DMS153 (cell line): ENCODE results near the gene GATB.

Experiments
- DNase-seq: peaks from one replicate; lab custom pipeline; 2025; lab: John Stamatoyannopoulos, UW

Gene GATB

DNA sequence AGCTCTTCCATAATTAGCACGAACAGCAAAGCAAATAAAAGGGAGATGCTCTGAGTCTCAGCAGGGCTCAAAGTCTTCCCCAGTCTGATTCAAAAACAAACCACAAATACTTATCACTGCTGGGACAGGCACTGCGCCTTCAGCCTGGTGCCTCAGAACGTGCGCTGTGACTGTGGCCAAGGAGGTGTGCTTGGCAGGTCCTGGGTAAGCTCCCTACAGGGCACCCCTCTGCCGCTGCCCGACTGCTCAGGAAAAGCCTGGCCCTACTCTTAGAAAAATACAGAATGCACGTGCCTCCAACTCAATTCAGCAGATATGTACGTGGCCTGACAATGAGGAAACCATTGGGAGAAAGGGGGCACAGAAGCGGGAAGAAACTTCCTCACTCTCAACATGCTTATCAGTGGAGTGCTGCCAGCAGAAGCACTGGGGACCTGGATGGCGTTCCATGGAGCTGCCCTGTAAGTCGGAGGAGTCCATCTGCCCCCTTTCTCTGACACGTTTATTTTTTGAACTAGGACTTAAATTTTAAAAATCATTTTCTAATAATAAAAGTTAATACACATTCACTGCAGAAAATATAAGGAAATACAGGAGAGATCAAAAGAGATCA is 86.8 kb downstream of the GATB start:
- DNase-seq, result no peak

DNA sequence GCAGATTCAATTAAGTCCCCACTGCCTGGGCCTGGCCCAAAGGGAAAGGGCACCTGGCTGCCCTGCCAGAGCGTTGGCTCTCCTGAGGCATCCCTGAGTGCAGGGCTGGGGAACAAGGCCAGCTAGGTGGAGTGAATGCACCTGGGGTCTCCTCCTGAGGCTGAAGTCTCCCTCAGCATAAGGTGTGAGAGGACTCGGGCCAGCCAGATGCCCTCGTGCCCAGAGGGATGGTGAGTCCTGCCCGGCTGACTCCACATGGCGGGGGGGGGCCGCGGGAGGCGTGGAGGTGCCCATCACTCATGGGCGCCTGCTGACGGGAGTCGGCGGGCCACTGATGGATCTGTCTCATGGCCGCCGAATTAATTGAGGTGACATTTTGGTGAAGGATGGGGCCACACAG is 87.8 kb downstream of the GATB start:
- no peak for DNase-seq

DNA sequence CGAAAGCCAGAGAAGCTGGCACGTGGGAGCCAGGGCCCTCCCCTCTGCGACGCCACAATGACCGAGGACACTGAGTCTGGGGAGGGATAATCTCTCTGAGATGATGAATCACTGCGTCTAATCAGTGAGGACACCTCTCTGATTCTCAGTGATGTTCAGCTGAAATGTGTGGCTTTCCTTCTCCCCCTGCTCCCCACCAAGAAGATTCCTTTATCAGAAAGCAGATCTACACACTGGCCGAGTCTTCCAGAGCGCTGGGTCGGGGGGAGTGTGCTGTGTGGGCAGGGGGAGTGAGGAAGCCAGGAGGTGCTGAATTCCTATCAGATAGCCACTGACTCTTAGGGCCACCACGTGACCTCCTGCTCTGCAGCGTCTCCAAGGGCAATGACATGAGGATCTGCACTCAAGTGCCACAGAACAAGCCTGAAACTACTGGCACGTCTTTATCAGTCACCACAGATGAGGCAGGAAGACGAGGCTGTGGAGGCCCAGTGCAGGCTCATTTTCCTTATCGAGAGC is 89.2 kb downstream of the GATB start:
- no peak for DNase-seq

DNA sequence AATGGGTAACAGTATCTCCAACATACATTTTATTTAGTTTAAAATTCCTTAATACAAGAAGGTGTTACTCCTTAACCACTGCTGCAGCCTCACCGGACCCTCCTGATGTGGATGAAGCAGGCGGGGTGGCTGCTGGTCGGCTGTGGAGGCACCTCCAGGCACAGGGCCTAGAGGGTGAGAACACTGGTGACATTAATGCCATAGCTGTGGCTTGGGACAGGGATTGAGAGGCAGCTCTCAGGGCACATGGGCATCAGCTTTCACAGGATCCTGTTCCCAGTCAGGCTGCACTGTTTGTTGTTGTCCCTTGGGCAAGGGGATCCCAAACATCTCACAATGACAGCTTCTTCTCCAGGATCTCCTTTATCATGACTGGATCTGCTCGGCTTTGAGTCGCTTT is 90.0 kb downstream of the GATB start:
- DNase-seq, result no peak

DNA sequence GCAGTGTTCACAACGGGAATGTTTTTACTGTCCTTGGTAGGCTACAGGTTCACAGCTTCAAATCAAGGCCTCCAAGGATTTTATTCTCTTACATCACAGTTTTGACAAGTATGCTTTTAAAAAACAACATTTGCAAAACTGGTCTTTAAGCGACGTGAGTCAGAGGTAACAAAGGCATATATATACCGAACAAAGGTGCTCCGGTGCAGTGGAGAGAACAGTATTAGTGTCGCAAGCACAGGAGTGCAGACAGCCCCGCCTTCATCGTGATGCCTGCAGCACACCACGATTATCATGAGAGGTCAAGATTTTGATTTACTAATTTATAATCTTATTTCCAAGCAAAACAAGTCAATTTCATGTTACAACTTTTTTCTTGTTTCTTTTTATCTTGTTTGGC is 90.8 kb downstream of the GATB start:
- no peak for DNase-seq

DNA sequence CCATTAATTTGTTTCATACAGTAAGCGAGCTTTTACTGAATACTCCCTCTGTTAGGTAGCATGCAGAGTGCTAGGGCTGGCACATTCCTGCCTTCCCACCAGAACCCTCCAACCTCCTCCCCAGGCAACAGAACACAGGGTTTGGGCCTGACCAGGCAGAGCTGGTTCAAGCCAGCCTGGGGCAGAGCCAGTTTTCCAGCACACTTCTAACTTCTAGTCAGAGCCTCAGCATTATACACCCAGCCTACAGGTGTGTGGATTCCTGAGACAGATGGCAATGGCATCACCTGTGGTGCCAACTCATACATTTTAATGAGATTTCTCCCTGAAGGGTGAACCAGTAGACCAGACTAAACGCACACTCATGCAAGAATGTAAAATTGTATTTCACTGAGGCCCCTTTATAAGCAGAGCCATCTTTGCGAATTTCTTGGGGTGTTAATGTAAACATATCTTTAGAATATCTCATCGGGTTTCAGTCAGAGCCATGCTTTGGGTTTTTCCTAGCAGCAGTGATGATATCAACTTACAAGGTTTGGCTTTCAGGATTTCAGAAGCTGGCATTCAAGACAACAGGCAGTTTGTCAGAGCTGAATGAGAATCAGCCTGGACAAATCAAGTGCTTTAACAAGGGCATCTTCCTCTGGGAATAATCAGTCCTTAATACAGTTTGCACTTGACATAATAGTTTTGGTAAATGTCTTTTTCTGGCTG is 92.0 kb downstream of the GATB start:
- no peak for DNase-seq

DNA sequence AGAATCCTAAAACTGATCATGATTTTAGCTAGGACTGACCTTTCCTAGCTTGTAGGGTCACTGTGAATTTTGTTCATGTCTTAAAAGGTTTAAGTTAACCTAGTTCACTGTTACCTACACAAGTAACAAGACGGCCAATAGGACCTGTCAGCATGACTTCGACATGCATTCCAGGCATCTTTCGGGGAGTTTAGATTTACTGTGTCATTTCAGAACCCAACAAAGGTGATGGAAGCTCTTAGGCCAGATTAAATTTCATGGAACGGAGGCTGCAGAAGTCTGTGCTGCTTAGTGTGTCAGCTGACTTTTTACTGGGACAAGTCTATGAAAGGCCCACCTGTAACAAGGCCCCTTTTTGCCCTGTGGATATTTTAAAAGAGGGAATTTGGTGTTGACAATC is 93.1 kb downstream of the GATB start:
- DNase-seq, result no peak

DNA sequence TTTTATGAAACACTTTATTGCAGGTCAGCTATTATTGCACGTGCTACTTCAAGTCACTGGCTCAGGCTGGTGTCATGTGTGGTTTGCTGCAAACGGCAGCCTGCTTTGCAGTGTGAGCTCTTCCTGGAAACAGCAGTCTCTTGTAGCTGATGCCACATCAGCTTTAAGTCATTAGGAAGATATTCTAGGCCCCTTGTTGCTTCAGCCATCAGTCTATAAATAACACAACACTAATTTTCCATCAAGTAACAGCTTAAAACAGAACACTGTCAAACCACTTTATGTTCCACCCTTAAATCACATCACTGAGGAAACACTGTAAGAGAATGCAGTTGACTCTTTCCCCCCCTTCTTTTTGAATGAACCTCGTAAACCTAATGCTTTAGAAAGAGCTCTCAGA is 93.8 kb downstream of the GATB start:
- DNase-seq, result no peak

DNA sequence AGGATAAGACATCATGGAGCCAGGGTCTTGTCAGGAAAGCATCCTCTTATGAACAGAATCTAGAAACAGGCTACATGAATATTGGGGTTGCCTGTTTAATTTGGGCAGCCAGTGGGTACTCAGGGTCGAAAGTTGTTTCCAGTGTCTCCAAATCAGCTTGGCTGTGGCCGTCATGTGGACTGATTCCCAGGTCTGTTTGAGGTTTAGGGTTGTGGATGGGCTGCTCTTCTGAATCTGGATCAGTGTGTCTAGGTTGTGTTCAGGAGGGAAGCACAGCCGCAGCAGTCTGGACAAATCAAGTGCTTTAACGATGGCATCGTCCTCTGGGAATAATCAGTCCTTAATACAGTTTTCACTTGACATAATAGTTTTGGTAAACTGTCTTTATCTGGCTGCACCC is 94.3 kb downstream of the GATB start:
- DNase-seq, result no peak

DNA sequence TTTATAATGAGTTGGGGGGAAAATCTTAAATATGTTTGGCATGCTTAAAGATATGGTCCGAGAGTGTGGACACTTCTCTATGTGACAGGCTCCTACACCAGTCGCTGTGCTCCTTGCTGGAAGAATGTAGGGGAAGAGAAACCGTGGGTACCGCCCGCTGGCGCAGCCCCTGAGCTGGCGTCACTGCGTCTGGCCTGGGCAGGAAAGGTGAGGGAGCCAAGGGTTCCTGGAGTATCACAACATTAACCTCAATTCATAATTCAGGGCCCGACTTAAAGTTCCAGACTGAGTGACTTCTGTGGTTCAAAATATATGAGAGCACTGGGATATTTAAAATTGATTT is 95.1 kb downstream of the GATB start:
- no peak for DNase-seq

DNA sequence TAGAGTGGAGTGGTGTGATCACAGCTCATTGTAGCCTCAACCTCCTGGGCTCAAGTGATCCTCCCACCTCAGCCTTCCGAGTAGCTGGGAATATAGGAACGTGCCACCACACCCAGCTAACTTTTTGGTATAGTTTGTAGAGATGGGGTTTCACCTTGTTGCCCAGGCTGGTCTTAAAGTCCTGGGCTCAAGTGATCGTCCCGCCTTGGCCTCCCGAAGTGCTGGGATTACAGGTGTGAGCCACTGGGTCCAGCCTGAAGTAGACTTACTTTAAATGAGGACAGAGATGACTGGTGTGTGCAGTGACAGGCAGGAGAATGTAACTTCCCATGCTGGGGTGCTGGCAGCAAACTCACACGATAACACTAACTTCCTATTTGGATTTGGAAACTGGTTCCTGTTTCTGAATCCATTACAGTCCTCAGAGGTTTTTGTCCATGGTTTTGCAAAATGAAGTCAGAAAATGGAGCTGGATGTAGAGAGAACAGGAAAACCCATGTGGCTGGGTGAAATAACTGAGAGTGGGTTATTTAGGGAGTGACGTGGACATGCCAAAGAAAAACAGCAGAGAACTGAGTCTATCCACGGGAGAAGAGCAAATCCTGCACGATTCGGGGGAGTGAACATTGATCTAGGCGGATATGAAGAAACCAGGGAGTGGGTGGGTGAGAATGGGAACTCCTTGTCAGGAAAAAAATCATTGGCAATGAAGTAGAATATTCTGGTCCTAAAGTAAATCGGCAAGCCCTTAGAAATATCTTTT is 95.6 kb downstream of the GATB start:
- DNase-seq, result no peak

DNA sequence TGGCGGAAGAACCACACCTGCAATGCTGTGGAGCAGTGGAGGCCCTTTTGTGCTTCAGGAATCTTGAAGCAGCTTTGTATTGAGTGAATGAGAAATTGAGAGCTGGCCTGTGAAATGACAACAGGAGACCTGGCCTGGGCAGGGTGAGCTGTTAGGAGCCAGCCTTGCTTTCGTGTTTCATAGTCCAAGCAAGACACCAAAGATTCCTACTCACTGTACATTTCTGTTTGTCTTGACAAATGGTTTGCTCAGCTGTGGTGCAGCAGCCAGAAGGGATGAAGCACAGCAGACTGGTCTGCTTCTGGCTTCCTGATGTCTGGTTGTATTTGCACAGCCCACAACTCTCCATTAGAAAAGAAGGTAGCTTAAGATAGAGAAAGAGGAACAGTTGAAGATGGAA is 96.5 kb downstream of the GATB start:
- no peak for DNase-seq

DNA sequence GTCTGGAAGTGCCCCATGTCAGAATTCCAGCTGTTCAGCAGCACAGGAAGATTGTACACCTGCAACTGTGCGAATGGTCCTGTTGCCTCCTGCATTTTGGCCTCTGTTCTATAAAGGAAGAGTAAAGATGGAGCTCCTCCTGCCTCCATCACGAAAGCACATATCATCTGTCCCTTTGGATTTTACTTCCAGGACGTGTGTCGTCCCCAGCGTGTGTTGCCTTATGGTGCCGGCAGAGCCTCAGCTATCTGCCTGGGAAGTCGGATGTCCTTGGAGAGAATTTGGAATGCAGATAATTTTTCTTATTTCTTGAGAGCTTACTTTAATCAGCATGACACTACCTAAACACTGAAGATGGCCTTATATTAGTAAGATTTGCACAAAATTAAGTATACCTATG is 97.7 kb downstream of the GATB start:
- no peak for DNase-seq

DNA sequence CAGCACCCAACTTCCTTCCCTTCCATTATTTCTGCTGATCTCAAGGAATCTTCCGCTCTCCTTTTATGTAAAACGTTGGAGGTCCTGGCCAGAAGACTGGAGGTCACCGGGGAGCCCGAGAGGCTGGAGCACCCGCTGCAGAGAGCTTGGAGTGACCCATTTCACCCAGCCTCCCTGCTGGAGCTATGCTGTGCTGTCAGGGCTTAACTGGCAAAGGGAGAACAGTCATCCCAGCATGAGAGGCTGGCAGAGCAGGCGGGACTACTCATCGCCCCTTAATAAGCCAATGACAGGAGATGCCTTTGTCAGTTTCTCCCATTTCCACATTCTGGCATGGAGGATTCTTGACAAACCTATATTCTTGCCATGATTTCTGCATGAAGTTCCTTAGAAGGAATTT is 98.9 kb downstream of the GATB start:
- no peak for DNase-seq

DNA sequence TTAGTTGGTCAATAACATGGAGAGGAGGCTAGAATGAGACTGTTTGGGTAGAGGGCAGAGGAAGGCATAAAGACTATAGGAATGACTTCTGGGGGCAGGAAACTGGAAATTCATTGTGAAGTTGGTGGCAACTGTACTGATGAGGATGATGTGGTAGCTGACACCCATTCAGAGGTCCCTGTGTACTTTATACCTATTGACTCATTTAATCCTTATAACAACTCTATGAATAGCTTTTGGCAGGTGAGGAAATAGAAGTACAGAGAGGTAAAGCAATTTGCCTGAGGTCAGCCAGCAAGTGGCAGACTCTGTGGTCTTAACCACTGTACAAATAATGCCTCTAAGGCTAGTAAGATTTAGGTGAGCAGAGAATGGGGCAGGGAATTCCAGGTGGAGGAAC is 100.1 kb downstream of the GATB start:
- DNase-seq, result no peak

DNA sequence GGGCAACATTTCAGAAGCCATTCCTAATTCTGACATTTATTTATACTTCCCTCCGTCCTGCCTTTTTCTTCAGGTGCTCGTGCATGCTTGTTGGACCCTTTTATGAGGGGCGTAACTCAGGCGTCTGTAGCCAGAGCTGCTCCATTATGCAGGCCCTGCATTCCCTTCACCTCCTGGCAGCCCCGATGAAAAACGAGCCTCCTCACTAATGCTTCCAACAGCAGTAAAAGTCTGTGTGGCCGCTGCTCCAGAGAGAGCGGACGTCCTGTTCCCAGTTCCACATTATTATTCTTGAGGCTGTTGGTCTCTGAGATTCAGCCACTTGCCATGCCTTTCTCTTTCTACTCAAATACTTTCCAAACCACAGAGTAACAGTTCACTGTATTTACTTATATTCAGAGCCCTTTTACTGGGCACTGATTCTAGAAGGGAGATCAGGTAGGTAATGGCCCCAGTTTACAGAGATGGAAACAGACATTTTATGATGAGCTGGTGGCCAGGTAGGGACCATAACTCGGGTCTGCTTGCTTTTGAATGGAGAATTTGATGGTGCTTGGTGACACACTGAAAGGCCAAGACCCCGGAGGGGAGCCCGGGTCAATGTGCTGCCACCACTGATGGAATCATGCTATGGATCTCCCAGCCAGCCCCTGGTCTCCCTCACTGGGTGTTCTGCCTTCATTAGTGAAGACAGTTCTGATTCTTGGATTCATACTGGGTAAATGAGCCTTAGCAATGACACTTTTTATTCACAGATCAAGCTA is 101.0 kb downstream of the GATB start:
- no peak for DNase-seq

DNA sequence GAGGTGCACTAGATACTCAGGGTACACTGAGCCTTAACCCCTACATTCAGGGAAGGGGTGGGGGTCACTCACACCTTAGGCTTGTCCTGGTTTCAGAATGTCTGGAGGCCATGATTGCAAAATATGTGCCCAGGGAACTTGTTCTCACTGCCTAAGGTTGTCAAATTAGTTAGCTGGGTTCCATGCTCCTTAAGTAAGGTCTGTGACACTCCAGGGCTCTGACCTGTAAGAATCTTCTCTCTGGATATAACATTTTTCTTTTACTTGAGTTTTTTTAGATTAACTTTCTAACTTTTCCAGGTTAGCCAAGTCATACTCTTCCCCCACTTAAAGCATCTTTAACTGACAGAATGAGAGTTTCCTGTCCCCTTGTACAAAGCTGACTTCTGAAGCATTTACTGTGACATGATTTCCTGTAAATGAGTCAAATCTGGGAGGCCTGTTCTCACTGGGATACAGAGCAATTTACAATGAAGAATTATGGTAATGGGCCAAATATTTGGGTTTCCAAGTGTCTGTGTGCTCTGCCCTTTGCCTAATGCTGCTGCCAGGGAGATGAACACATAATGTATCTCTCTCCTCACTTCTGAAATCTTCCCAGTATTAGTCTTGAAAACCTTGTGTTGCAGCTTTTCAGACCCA is 101.7 kb downstream of the GATB start:
- no peak for DNase-seq

DNA sequence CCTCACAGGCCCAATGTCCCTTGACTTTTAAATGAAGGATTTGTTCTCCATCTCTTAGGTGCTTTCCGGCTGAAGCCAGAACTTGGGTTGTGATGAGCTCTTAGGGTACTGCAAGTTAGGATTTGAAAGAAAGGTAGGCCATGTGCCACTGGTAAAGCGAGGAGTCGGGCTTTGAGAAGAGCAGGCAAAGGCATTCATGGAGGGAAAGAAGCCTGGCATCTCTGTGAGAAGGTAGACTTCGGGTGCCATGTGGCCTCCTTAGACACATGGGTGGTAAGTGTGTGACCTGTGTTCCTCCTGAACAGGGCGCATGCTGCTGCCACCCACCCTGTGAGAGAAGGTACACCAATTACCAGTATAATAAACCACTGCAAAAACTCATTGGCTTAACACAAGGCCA is 102.9 kb downstream of the GATB start:
- DNase-seq, result no peak

DNA sequence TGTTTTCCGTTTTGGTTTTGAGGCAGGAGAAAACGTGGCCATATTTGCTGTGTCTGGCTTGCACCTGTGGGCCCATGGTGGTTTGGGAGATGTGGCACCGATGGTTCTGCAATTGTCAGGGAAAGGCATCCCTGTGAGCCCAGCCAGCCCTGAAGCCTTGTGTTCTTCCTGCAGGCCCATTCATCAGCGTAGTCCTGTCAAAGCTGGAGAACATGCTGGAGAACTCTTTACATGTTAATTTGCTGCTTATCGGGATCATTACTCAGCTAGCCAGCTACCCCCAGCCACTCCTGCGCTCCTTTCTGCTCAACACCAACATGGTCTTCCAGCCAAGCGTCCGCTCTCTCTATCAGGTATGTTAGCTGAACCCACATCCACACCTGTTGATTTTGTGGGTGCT is 104.7 kb downstream of the GATB start:
- no peak for DNase-seq

DNA sequence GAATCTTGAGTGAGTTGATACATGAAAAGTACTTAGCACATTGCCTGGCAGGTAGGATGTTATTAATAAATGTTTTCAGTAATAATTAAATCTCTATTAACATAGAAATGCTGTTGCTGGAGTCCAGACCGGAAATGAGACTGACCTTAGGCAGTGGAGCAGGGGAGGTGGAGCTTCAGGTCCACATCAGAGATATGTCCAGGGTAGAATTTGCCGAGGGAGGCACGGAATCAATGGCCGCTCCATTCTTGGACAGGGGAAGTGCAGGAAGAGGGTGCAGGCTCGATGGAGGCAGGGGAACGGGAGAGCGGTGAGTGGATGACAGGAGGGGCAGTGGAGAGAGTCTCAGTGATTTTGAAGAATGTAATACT is 107.3 kb downstream of the GATB start:
- DNase-seq, result no peak

DNA sequence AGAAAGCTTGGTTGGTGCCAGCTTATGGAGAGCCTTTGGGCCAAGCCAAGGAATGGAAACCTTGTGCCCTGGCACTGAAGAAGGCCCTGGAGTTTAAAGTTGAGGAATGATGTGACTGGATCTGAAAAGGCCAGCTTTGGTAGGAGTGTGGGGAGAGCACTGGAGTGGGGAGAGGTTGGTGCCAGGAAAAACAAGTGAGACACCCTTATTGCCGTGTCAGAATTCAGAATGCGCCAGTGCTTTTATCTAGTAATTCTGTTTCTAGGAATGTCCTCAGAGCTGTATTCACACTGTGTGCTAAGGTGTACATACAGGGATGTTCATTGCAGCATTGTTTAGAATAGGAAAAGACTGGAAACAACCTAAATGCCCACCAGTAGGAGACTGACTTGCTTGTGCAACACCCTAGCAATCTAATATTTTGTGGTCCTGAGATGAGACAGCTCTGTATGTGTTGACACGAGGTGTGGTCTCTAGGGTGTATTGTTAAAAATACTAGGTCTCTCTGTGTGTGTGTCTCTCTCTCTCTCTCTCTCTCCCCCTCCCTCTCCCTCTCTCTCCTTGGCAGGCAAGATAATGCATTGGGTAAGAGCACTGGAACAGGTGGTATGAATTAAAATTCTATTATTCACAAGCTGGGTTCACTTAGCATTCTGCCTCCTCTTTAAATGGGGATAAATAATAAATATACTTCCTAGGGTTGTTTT is 107.8 kb downstream of the GATB start:
- no peak for DNase-seq

DNA sequence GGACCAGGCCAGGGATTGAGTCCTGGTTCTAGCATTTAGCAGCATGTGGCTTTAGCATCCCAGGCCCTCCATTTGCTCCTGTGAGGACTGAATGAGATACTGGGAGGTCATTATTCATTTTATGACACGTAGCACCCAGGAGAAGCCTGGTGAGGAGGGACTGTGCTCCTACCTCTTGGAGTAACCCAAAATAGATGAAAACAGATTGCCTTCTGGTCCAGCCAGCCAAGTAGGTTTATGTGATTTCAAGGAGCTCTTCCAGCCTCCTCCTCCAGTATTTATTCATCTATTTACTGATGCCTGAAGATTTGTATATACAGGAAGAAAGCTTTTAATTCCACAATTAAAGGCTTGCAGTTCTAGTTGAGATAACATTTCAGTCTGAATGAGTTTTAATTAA is 109.3 kb downstream of the GATB start:
- DNase-seq, result no peak
